ENCODE results near the gene RAPSN. TPM values are rescaled to one million over a fixed set of nuclear protein-coding genes. Genes with fewer than 3 reads are reported as not detected.

Gene RAPSN
- total RNA-seq, 1 donor from 2014 or later: 0.35 TPM

GRCh38 chr11:47408598-47409439 lies 40.1 kb downstream of the RAPSN start:
- DNase-seq (ENCODE audit: low spot score): peak; percentile 48

- DNase-seq (ENCODE audit: low spot score): peak; percentile 94
These were observed 41.0 kb downstream of the RAPSN start, which contains the start of gene SLC39A13 for GRCh38 chr11:47407746-47408590. Gene SLC39A13 (plus strand): TSS chr11:47408590. CDS start chr11:47410095, 1,505 bp downstream.

- no peak for DNase-seq (ENCODE audit: low spot score)
These were observed 41.8 kb downstream of the RAPSN start for GRCh38 chr11:47406896-47407745.

- no peak for DNase-seq (ENCODE audit: low spot score)
These were observed 45.4 kb downstream of the RAPSN start for GRCh38 chr11:47403571-47403970.

GRCh38 chr11:47403135-47403534 lies 45.8 kb downstream of the RAPSN start:
- no peak for DNase-seq (ENCODE audit: low spot score)

- DNase-seq (ENCODE audit: low spot score): no peak
These were observed 48.1 kb downstream of the RAPSN start for GRCh38 chr11:47400768-47401279.

- DNase-seq (ENCODE audit: low spot score): no peak
These were observed 48.8 kb downstream of the RAPSN start for GRCh38 chr11:47399860-47400767.

- DNase-seq (ENCODE audit: low spot score): no peak
These were observed 50.4 kb downstream of the RAPSN start for GRCh38 chr11:47398551-47398950.

- no peak for DNase-seq (ENCODE audit: low spot score)
These were observed 50.9 kb downstream of the RAPSN start for GRCh38 chr11:47398011-47398410.

- DNase-seq (ENCODE audit: low spot score): no peak
These were observed 53.0 kb downstream of the RAPSN start for GRCh38 chr11:47396049-47396320.

GRCh38 chr11:47395223-47396048 lies 53.5 kb downstream of the RAPSN start:
- DNase-seq (ENCODE audit: low spot score): no peak

- DNase-seq (ENCODE audit: low spot score): peak; percentile 59
These were observed 54.4 kb downstream of the RAPSN start for GRCh38 chr11:47394322-47395222.

- no peak for DNase-seq (ENCODE audit: low spot score)
These were observed 55.0 kb downstream of the RAPSN start for GRCh38 chr11:47394050-47394321.

- DNase-seq (ENCODE audit: low spot score): peak; percentile 45
These were observed 55.5 kb downstream of the RAPSN start for GRCh38 chr11:47393163-47394049.

GRCh38 chr11:47392546-47393162 lies 56.3 kb downstream of the RAPSN start:
- DNase-seq (ENCODE audit: low spot score): no peak

- DNase-seq (ENCODE audit: low spot score): no peak
These were observed 57.1 kb downstream of the RAPSN start for GRCh38 chr11:47391711-47392432.

- no peak for DNase-seq (ENCODE audit: low spot score)
These were observed 57.8 kb downstream of the RAPSN start for GRCh38 chr11:47391077-47391583.
